NB4 (cell line): ENCODE data around the gene COMP.

Experiments used
- CTCF ChIP-seq: IDR thresholded peaks from one replicate; pipeline ENCODE4 v1.5.1; 2012; ENCODE audit warnings: low read depth, low read length
- MAX ChIP-seq: IDR thresholded peaks from 2 replicates; pipeline ENCODE4 v1.6.1; 2011; ENCODE audit warnings: low read depth, low read length
- MYC ChIP-seq: IDR thresholded peaks from 2 replicates; pipeline ENCODE4 v1.6.1; 2011; ENCODE audit warnings: low read depth, low read length
- POLR2A ChIP-seq: IDR thresholded peaks from 2 replicates; pipeline ENCODE4 v1.6.1; 2011; ENCODE audit warnings: mild to moderate bottlenecking; ENCODE audit not compliant: insufficient read length; ENCODE audit errors: extremely low read depth

GRCh38 chr19:18798384-18799352, 7.6 kb upstream of the COMP start:
- TF ChIP-seq CTCF (no peak), MYC (no peak), POLR2A (no peak), MAX (no peak)
